ENCODE measurements around the gene ZNF620.
"Not testable (repeated sequence)": the region's sequence is repeated elsewhere in the genome, so short reads cannot be mapped to it uniquely, and the experiment has no call there.

ZNF620 gene

DNA sequence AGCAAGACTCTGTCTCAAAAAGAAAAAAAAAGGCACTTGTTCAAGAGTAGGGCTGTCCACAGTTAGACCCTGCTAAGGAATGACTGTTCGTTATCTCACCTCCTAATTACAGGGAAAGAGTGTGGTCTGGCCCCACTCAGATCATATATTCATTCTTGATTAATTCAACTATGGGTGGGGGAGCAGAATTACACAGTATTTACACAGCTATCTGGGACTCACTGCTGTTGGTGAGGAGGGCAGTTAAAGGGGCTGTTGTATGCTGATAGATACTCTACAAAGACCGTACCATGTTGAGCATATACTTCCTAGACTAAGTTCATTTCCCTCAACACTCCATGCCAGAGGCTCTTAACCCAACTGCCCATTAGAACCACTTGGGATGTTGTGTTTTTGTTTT is 3.8 kb upstream of the ZNF620 start:
- no peak for DNase-seq (ENCODE audit: low read depth)

DNA sequence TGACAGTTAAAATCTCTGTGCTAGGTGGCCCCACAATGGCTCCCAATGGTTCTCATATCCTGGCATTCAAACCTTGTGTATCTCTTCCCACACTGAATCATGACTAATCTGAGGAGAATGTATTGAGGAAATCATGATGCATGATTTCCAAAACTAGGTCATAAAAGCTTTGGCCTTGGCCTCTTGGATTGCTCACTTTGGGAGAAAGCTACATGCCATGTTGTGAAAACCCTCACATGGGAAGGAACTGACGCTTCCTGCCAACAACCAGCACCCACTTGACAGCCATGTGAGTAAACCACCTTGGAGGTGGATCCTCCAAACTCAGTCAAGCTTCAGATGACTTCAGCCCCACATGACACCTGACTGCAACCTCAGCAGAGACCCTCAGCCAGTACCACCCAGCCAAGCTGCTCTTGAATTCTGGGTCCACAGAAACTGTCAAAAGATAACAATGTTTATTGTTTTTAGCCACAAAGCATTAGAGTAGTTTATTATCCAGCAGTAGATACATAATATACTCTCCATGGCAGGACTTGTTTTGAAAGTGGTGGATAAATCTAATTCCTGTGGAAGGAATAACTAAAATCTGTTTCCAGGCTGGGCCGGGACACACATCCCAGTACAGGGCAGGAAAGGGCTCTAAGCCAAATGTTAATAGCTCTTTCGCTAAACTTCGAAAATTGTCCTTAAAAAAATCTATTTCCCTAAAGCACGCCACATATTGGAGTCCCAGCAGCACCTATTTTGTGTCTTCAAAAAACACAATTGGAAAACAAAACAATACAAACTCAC is 1.0 kb upstream of the ZNF620 start:
- DNase-seq (ENCODE audit: low read depth): no peak

DNA sequence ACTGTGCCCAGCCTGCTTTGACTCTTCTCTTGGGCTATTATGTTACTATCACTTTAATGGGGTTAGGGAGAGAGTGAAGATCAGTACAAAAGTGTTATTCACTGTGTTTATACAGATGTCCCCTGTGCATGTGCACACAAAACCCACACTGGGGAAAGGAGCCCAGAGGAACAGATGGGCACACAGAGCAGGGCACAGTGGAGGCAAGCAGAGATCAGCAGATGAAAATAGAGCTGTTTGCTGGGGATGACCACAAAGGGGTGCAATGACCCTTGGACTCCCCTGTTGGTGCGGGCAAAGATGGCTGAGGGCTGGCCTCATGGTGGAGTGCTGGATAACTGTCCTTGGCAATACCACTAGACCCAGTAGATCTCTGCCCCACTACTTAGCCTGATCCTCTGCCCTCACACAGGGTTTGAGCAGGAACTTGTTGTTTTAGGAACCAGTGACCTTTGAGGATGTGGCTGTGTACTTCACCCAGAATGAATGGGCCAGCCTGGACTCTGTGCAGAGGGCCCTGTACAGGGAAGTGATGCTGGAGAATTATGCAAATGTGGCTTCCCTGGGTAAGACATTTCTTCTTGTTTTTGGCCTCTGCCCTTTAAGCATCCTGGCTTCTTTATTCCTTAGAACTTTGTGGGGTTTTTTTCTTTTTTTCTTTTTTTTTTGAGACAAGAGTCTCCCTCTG is 5.3 kb downstream of the ZNF620 start:
- no peak for DNase-seq (ENCODE audit: low read depth)

DNA sequence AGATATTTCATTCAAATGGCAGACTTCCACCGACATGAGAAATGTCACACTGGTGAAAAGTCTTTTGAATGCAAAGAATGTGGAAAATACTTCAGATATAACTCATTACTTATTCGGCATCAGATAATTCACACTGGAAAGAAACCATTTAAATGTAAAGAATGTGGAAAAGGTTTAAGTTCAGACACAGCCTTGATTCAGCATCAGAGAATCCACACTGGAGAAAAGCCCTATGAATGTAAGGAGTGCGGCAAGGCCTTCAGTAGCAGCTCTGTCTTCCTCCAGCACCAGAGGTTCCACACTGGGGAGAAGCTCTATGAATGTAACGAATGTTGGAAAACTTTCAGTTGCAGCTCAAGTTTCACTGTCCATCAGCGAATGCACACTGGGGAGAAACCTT is 10.4 kb downstream of the ZNF620 start:
- DNase-seq (ENCODE audit: low read depth): no peak

DNA sequence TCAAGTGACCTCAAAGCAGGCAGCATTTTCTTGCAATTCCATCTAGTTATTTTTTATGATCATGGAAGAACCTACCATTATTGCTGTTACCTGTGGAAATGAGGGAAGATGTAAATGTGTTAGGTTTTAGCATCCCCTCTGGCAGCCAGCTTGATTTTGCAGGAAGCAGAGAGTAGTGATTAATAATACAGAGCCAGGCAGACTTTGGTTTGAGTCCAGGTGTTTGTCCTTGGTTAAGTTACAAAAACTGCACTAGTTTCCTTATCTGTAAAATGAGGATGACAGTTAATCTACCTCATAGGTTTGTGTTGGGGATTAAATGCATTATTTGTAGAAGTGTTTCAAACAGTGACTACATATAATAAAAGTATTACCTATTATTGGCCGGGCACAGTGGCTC is 12.2 kb downstream of the ZNF620 start:
- DNase-seq (ENCODE audit: low read depth): no peak

DNA sequence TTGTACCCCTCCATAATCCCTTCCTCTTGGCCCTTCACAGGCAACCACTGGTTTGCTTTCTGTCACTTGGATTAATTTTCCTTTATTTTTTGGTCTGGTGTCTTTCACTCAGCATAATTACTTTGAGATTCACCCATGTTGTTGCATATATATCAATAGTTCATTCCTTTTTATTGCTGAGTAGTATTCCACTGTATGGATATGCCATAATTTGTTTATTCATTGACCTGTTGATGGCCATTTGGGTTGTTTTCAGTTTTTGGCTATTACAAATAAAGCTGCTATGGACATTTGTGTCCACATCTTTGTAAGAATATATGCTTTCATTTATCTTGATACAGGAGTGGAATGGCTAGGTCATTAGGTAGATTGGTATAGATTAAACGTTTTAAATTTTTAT is 13.0 kb downstream of the ZNF620 start:
- DNase-seq (ENCODE audit: low read depth): no peak

DNA sequence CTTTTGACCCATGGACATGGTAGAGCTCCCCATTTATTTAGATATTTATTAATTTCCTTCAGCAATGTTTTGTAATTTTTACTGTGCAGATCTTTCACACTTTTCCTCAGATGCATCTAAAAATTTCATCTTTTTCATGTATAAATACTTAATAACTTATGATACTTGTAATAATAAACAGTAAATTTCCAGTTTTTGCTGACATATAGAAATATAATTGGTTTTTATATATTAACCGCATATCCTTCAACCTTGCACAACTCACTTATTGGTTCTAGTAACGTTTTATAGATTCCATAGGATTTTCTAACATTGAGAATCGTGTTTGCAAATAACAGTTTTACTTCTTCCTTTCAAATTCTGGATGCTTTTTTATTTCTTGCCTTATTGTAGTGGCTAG is 15.4 kb downstream of the ZNF620 start:
- DNase-seq (ENCODE audit: low read depth): no peak

DNA sequence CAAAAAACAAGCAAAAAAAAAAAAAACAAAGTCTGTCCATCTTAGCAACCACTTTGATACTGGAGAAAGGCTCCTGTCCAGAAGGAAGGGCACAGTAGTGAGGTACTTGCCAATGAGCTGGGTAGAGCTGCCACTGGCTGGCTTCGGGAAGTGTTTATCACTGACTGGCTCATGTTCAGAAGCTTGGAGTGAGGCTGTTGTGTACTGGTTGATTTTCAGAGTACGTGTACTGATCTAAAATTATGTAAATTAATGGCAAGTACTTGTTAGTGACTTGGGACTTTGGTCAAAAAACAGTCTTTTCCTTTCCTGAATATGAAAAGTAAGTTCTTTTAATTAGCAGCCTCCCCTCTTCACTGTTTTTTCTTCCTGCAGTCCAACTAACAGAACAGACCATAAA is 17.9 kb downstream of the ZNF620 start:
- DNase-seq (ENCODE audit: low read depth): no peak

DNA sequence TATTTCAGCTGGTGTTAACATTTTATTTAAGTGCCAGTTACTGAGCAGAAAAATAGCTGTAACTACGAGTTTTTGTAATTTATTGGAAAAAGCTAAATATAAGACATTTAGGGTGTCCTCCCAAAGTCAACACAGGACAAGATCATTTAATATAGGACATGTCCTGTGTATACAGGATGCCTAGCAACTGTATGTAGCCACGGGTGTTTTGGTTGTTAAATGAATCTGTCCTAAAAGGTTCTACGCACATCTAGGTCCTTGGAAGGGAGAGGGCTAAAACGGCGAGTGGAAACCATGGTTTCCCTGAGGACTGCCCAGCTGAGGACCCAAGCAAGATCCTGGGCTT is 18.4 kb downstream of the ZNF620 start:
- DNase-seq (ENCODE audit: low read depth): no peak

DNA sequence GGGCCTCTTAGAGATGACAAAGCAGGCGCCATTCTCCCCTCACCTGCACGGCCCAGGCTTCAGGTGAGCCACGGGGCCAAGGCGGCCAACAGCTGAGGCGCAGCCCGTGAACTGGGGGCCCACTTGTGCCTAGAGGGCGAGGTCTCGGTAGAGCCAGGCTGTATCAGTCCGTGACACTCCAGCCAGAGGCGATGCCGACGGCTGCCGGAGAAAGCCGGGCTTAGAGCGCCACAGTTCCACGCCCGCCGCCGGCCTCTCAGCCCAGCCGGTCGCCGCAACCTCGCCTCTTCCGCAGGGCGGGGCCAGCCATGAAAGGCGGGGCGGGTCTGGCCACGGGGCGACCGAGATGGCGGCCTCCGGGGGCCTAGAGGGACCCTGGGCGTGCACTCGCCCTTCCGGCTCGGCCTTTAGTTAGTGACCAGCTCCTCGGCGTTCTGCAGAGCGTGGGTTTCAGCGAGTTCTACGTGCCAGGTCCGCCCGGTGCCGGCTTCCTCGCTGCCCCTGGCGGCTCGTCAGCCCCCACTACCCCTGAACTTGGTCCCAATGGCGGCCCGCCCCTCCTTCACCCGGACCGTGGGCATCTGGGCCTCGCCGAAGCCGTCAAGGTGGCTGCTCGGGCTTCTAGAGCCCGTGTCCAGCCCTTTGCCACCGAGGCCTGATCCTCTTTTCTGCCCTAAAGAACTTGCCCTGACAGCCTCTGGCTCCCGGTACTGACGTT is 18.9 kb downstream of the ZNF620 start, which contains the start of gene ZNF621:
Gene ZNF621 (plus strand): TSS at position 393 of the 718 bp plus-strand sequence. CDS start 881 bp downstream, outside the sequence.
- peak; percentile 67 for DNase-seq (ENCODE audit: low read depth)

DNA sequence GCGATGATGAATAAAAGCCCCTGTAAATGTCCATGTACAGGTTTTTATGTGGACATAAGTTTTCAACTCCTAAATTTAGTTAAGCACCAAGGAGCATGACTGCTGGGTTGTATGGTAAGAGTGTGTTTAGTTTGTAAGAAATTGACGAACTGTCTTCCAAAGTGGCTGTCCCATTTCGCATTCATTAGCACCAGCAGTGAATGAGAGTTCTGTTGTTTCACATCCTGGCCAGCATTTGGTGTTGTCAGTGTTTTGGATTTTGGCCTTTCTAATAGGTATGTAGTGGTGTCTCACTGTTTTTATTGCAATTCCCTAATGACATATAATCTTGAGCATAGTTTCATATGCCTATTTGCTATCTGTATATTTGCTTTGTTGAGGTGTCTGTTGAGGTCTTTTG is 22.6 kb downstream of the ZNF620 start:
- no peak for DNase-seq (ENCODE audit: low read depth)

DNA sequence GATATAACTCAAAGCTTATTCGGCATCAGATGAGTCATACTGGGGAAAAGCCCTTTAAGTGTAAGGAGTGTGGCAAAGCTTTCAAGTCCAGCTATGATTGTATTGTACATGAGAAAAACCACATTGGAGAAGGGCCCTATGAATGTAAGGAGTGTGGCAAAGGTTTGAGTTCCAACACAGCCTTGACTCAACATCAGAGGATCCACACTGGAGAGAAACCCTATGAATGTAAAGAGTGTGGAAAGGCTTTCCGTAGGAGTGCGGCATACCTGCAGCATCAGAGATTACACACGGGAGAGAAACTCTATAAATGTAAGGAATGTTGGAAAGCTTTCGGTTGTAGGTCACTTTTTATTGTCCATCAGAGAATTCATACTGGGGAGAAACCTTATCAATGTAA is 26.4 kb downstream of the ZNF620 start:
- DNase-seq (ENCODE audit: low read depth): no peak

DNA sequence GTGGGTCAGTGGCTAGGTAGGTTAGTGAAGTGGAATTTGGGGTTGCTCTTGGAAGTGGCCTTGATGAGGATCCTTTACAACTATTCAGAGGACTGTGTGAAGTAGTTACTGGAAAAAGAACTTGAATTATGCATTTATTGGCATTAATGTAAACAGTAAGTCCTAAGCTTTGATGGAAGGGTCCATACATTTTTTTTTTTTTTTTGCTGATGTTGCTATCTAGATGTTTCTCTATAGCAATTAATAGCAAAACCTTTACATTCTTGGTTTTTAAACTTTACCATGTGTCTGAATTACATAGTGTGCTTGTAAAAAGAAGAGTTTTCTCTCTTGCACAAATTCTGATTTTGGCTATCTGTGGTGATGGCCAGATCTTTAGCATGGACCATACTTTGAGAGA is 28.4 kb downstream of the ZNF620 start:
- no peak for DNase-seq (ENCODE audit: low read depth)

DNA sequence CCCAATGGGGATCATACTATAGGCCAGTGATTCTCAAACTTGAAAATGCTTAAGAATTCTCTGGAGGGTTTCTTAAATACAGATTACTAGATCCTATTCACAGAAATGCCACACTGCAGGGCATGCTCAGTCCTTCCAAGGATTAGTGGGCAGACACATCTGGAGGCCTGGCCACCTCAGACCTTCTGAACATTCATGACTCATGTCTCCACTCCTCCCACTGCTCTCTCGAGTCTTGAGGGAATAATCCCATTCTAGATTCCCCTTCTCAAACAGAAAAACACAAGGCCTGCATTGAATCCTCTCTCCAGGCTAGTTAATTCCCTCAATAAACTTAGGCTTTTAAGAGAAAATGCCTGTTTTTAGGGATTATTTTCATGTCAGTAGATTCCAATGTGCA is 41.0 kb downstream of the ZNF620 start:
- DNase-seq (ENCODE audit: low read depth): no peak

DNA sequence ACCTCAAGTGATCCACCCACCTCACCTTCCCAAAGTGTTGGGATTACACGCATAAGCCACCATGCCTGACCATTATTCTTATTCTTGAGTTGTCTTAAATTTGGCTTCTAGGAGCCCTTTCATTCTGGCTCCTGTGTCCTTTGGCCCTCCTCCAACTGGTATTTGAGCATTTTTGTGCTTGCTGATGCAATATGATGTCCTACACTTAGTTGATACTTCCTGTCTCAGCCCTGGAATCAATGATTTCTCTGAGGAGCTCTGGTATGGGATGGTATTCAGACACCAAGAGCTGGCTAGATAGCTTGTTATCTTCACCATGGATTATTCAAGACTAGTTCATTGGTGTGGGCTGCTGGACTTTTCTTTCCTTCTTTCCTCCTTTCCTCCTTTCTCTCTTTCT is 44.3 kb downstream of the ZNF620 start:
- DNase-seq (ENCODE audit: low read depth): no peak

DNA sequence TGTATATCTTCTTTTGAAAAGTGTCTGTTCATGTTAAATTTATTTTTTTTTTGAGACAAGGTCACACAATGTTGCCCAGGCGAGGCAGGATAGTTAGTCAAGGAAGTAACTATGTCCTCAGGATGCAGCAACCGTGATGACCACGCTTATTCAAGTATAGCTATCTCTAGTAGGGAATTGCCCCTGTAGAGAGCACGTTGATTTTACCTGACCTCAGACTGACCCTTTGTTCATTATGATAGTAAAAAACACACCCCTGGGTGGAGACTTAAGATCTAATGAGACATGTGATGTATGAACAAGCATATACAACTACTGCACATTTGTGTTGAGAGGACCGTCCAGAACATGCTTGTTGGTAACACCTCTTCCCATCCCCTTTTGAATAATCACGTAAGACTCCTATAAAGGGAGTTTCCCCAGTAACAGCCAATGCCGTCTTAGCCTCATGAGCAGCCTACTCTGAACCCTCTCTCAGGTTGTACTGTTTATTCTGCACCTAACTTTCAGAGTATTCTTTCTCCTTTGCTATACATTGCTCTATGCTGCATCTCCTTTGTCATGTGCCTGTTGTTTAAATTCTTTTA is 51.8 kb downstream of the ZNF620 start:
- DNase-seq (ENCODE audit: low read depth): no peak

DNA sequence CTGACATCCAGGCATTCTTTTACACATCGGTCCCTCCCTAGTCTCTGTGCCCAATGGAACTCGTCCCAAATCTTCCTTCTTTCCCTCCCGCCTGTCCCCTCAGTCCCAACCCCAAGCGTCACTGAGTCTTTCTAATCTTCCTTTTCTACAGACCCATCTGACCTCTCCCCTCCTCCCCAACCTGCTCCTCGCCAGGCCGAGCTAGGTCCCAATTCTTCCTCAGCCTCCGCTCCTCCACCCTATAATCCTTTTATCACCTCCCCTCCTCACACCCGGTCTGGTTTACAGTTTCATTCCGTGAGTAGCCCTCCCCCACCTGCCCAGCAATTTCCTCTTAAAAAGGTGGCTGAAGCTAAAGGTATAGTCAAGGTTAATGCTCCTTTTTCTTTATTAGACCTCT is 56.6 kb downstream of the ZNF620 start:
- DNase-seq (ENCODE audit: low read depth): not testable (repeated sequence)

DNA sequence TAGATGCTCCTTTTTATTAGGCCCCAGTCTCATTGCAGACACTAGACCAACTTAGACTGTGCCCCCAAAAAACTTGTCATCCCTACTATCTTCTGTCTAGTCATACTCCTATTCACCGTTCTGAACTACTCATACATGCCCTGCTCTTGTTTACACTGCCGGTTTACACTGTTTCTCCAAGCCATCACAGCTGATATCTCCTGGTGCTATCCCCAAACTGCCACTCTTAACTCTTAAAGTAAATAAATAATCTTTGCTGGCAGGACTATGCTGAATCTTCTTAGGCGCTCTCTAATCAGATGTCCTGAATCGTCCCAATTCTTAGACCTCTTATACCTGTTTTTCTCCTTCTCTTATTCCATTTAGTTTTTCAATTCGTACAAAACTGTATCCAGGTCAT is 59.8 kb downstream of the ZNF620 start:
- not testable (repeated sequence) for DNase-seq (ENCODE audit: low read depth)

DNA sequence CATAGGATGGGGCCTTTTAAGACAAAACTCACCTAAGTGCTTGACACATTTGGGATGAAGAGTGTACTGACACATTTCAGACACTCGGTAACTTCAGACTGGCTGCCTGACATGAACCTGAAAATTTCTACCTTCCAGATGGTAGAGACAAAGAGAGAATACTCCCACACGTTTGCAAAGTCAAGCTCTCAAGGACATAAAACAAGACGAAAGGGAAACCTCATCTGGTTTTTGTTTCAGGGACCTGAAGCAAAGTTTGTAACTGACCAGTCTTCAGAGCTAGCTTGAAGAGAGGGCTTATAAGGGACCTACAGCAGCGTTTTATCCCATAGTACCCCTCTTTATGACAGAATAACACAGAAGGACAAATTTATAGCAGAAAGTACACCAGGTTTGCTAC is 60.9 kb downstream of the ZNF620 start:
- DNase-seq (ENCODE audit: low read depth): no peak

Measured in stimulated activated CD8-positive, alpha-beta memory T cell treated with anti-CD3 and anti-CD28 coated beads, Interleukin-7, amount 100 ng/mL, for 24 hours (primary cell).